CD4-positive, alpha-beta T cell treated with Interleukin-6 for 4 hours (primary cell): ENCODE data around the gene UST.

ENCODE experiments used
- DNase-seq: peaks from one replicate; pipeline ENCODE4 v3.0.0-alpha.2; 2020; ENCODE audit warnings: mixed read lengths

Gene UST

GRCh38 chr6:149065658-149066556 is 319.1 kb downstream of the UST start:
- DNase-seq: peak; percentile 74

GRCh38 chr6:149071997-149072396 is 325.2 kb downstream of the UST start:
- DNase-seq: no peak

DNA sequence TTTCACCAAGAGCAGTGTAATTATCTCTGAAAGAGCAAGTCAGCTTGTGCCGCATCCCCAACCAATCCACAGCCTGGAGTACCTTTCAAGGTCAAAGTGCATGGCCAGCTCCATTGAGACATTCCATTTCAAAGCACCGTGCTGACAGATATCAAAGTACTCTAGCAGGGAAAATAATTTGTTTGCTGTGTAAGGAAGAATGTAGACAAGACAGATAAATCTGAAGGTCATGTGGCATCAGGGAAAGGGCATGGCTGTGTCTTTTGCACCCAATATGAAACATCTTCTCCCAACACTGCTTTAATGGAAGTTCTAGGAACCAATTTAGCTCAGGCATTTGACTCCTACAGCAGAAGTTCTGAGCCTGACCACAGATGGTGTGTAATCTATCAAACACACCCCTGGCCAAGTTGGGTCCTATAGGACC is 328.0 kb downstream of the UST start:
- DNase-seq: no peak

GRCh38 chr6:149075616-149076354 is 329.0 kb downstream of the UST start:
- peak; percentile 12 for DNase-seq

GRCh38 chr6:149076355-149076734 is 329.5 kb downstream of the UST start:
- DNase-seq: no peak

- DNase-seq: peak; percentile 33
Measured at GRCh38 chr6:149077208-149077607, 330.4 kb downstream of the UST start.

- no peak for DNase-seq
Measured at GRCh38 chr6:149078211-149078782, 331.5 kb downstream of the UST start.

DNA sequence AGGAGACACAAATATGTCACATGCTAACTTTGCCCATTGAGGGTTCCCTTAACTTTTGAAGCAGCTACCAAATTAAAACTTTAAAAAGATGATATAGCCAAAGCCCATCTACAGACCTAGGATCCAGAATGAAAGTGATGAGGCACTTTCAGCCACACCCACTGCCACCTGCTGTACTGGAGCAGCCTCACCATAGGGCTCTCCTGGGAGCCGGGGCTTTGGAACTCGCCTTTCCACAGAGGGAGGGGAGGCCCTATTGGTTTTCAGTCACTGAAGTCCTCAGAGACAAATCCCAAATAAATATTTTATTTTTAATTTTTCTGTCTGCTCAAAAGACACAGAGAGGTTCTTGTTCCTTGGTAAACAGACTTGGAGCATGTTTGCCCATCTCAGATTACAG is 332.6 kb downstream of the UST start:
- DNase-seq: no peak

DNA sequence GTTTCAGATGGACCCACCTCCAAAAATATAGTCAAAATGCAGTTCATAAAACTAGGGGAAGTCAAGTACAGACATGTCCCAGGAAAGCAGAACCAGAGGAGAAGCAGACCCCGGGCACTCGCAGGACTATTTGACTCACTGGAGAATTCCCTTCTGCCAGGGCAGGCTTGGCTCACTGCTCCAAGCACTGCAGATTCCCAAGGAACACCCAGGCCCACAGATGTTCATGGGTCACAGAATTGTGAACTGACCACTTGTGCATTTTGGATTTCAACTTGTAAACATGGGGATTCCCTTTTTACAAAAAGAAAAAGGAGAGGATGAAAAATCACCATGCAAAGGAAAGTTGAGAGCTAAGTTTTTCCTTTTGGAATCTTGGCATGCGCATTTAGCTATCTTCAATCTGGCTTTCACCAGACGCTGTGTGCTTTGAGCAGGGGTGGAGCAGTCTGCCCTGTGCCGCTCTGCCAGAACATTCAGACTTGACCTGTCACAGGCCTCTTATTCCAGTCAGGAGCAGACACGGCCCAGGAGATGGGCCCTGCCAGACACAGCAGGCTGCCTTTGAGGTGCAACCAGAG is 333.2 kb downstream of the UST start:
- DNase-seq: no peak

DNA sequence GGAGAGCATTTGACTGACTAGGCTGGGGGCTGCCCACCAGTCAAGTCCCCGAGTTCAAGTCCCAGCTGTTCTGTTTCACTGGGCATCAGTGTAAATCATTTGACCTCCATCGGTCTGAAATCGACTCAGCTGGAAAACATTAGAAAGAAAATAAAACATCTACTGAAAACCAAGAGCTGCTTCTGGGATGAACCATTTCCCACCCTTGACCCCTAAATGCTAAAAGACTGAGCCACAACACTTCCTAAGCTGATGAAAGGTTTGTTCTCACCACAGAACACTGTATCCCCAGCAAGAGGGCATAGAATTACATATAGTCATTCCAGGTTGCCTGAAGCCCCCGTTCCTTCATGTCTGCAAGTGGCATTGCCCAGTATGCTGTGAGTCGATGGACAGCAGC is 333.7 kb downstream of the UST start:
- DNase-seq: no peak

DNA sequence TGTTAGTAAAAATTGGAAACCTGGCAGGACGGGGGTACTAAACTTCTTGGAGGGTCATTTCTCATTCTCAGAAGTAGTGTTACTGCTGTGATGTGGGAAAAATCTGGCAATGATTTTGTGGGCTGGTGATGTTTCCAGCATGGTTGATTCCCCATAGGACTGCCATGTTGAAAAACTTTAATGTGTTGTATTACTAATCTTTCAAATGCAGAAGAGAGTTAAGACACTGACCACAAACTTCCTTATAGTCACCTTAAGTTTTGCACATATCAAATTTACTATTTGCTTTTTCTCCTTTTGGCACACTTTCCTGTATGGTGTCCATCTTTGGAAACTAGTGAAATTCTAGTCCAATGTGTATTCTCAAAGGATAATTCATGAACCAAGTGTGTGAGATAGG is 334.5 kb downstream of the UST start:
- DNase-seq: no peak

GRCh38 chr6:149082320-149082719 is 335.5 kb downstream of the UST start:
- DNase-seq: peak; percentile 94

DNA sequence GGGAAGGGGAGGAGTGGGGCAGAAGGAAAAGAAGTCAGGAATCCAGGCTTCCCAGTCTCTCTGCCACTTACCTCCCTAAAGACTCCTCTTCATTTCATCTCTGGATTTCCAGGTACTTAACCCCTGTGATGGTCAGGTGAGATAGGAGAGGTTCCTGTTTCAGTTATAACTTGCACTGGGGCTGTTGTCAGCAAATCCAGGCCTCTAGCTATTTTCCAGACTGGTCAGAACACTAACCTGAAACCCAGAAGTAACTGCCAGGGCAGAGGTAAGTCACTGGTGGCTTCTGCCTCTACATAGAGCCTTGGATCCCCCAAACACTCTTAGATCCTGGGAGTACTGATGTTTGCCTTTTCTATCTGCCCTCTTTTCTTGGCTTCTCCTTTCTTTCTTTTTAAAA is 337.2 kb downstream of the UST start:
- DNase-seq: no peak

DNA sequence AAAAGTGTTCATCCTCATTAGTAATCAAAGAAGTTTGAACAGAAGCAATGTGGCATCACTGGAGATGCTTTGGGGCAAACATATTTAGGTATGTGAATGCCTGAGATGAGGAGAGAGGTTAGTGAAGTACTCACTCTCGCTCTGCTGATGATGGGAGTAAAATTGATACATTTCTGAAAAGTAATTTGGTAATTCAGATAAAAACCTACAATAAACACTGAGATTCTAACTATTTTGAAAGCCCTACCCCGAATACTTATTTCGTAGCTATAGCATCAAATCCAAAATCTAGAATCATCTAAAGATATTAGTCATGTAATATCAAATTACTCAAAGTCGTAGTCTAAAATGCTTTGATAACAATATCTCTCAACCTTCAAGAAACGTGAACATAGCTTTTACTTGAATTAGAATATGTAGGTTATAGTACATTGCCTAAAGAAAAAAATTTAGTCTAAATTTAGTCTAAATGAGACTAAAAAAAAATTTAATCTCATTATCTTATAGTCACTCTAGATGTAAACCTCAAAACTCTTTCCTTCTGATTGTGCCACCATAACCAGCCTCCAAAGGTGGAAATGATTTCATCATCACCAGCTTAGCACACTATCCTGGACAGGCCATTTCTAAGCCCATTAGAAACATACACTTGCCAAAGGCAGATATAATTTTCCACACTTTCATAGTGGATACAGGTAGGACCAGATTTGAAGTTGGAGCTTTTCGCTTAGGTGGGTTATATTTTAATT is 338.2 kb downstream of the UST start:
- no peak for DNase-seq

GRCh38 chr6:149085557-149085938 is 338.7 kb downstream of the UST start:
- DNase-seq: no peak

DNA sequence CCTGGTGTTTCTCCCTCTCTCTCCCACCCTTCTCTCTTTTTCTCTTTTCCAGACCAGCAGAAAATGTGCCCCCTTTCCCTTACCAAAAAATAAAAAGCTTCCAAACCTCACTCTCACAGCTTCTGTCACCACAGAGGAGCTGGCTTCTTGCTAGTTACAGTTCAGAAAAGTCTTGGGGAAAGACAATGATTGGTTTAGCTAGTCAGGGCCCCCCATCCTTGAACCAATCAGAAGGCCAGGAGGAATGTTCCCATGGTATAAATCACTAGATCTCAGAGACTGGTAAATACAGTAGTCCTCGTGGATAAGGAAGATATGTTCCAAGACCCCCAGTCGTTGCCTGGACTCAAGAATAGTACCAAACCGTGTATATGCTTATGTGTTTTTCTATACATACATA is 339.5 kb downstream of the UST start:
- DNase-seq: no peak

GRCh38 chr6:149087898-149088297 is 341.1 kb downstream of the UST start:
- no peak for DNase-seq

DNA sequence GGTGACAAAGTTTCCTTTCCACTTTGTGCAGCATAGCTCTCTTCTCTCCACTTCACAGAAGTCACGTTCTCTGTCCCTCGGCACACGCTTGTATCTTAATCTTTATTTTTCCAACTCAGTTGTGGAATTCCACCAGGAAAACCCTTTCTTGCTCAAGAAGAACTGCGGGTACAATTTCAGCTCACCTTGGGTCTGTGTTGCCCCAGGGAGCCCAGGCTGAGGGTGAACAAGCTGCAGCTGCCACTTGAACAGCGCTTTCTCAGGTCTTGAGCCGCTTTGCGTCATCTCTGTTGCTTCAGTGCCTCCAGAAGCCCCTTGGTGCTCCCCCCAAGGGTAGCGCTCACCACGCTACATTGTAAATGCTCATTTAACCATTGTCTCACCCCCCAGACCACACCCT is 341.5 kb downstream of the UST start:
- no peak for DNase-seq

DNA sequence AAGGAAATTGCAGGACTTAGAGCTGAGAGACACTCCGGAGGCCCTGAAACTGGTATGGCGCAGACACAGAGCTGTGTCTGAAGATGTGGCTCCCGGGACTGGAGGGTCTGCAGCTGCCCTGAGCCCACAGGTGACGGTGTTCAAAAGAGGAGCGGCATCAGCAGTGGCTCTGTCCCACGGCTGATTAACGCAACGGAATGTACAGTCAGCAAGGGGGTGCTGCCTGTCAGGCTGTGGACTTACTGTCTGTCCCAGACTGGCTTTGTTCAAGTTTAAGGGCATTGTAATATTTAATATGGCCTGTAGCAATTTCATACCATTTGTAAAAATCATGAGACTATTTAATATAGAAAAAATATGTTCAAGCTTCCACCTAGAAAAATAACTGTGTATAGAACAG is 342.7 kb downstream of the UST start:
- DNase-seq: no peak

DNA sequence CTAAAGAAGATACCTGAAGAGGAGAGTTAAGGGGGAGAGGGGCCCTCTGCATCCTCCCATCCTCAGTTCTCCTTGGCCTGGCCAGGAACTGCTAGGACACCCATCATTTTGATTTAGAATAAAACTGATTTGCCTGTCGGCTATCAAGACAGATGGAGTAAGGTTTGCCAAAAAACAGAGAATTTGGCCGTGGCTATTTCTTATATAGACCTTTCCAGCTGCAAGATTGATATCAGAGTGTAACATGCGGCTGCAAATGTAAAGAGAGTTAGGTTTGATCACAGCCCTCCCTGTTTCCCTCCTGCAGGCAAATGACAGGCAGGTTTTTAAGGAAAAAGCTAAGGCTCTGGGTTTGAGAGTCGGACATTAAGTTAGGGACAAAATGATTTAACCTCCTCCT is 344.1 kb downstream of the UST start:
- no peak for DNase-seq

DNA sequence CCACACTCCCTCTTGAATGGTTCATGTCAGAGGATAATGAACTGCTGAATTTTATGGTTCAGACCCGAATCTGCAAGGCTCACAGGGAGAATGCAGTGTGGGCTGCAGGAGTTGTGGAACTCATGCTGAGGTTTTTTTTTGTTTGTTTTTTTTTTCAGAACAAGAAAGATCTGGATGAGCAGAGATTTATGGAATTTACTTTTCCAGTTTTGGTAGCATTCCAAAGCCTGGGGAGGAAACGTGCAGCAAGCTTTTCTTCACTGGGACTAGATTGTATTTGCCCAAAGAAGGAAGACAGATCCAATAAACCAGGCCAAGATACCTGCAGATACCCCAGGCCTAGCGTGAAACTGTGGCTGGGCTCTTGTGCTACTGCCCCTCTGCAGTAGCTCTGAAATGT is 346.8 kb downstream of the UST start:
- DNase-seq: no peak

DNA sequence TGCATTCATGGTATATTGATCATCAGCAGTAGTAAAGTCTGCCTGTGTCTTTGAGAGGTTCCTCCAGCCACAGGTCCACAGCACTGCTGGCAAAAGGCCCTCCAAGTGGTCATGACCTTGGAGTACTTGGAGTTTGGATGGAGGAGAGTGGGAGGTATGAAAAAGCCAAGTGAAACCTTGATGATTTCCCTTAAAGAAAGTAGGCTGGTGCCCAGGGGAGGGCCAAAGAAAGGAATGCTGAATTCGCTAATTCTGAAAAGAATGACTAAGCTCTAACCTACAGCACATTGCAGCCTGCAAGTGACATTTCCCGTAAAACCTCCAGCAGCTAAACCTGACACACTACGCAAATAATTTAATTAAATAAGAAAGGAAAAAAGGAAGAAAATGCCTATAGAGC is 347.3 kb downstream of the UST start:
- peak; percentile 35 for DNase-seq

DNA sequence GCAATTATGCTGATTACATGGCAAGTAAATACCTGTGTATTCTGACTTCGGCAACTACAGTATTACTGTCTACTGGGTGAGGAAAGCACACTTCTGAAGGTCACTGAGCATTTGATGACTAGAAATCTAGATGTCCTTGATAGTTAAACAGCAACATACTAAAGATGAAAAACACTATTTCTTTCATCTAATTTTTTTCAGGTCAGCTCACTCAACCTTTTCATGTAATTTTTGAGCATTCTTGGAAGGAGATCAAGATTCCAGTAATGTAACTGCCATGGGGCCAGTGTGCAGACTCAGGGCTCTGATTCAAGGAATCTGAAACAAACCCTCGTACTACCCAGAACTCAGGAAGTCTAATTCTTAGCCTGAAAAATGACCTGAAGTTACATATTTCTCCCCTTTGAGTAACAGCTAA is 348.1 kb downstream of the UST start:
- peak; percentile 16 for DNase-seq
